Vagina (tissue), 2 donors: ENCODE data around the gene KRT85.

ENCODE experiments used
- POLR2A ChIP-seq, 2 donors: fragments of 450-650 bp; IDR thresholded peaks; one replicate each; pipeline ENCODE4 v1.6.1; 2017; ENCODE audit warnings: antibody characterized with exemption in 2 of 2, mild to moderate bottlenecking in 2 of 2, moderate library complexity in 2 of 2
- POLR2AphosphoS5 ChIP-seq, 2 donors: sonication (generic); formaldehyde crosslinking; IDR thresholded peaks; one replicate each; pipeline ENCODE4 v1.9.0; 2017; ENCODE audit warnings: antibody characterized with exemption in 2 of 2, mild to moderate bottlenecking in 2 of 2, low read depth in 1 of 2; ENCODE audit not compliant: insufficient read depth in 1 of 2
- TF ChIP-seq, protein P1 (sequence below), 3 experiments: fragments of 450-650 bp in 2 of 3; fragments of 200-600 bp in 1 of 3; sonication (generic) in 1 of 3; IDR thresholded peaks; one replicate each; pipeline ENCODE4 v1.5.1; 2017 to 2019; ENCODE audit warnings: antibody characterized with exemption in 3 of 3, mild to moderate bottlenecking in 2 of 3, moderate library complexity in 2 of 3

DNA sequence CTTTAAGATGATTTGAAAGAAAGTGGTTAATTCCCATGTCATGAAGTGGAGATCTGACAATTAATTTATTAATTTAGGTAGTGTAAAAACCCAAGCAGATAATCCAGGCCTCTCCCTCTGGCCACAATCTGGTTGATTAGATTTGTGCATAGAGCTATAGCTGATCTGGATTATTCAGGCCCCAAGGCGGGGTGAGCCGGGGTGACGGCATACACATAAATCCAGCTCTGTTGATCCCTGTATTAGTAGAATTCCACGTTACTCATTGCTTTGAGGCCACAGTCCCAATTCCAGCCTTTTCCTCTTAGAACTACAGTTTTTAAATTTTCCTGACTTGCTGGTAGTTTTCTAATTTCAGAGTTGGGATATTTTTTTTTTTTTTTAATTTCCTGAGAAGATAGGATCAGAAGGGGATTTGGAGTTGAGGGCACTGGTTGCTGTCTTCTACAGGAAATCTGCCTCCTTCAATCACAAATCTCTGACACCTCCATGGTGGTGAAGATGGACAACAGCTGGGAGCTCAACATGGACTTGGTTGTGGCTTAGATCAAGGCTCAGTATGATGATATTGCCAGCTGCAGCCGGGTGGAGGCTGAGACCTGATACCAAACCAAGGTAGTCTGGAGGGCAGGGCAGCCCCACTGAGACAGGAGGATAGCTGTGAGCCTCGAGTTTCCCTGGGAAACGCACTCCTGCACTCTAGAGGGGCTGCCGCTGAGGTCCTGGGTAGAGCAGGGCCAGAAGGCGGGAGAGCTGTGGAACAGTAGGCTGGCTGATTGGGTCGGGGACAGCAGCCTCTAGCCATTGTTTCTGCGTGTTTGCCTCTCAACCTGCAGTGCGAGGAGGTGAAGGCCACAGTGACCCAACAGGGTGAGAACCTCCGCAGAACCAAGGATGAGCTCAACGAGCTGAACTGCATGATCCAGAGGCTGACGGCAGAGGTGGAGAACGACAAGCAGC is 19.4 kb downstream of the KRT85 start:
- TF ChIP-seq, protein P1, sequence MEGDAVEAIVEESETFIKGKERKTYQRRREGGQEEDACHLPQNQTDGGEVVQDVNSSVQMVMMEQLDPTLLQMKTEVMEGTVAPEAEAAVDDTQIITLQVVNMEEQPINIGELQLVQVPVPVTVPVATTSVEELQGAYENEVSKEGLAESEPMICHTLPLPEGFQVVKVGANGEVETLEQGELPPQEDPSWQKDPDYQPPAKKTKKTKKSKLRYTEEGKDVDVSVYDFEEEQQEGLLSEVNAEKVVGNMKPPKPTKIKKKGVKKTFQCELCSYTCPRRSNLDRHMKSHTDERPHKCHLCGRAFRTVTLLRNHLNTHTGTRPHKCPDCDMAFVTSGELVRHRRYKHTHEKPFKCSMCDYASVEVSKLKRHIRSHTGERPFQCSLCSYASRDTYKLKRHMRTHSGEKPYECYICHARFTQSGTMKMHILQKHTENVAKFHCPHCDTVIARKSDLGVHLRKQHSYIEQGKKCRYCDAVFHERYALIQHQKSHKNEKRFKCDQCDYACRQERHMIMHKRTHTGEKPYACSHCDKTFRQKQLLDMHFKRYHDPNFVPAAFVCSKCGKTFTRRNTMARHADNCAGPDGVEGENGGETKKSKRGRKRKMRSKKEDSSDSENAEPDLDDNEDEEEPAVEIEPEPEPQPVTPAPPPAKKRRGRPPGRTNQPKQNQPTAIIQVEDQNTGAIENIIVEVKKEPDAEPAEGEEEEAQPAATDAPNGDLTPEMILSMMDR (IDR thresholded peaks at IDR 0.05): no peak
- no peak for TF ChIP-seq POLR2A (IDR thresholded peaks at IDR 0.05)
- TF ChIP-seq POLR2AphosphoS5 (IDR thresholded peaks at IDR 0.05; ENCODE audit: insufficient read depth in 1 of 2, low read depth in 1 of 2): no peak
